Mucosa of descending colon (tissue), 3 donors: ENCODE data around the gene TEDC1. TPM values are rescaled to one million over a fixed set of nuclear protein-coding genes. Genes with fewer than 3 reads are reported as not detected.
"Not testable (repeated sequence)": the region's sequence is repeated elsewhere in the genome, so short reads cannot be mapped to it uniquely, and the experiment has no call there.

Source experiments
- ATAC-seq: fragments of 200-7000 bp; cut with Tn5 transposase; one replicate; pipeline ENCODE4 v1.9.1; 2020; ENCODE audit warnings: mild to moderate bottlenecking, moderate library complexity
- DNase-seq, 3 donors: peaks; one replicate each; pipeline ENCODE4 v3.0.0-alpha.2; 2020
- H3K36me3 ChIP-seq: fragments of 200-600 bp; one replicate; pipeline ENCODE4 v1.8.0; 2021; ENCODE audit warnings: low read depth, mild to moderate bottlenecking
- H3K4me1 ChIP-seq: fragments of 200-600 bp; one replicate; pipeline ENCODE4 v1.8.0; 2021; ENCODE audit warnings: low read depth, mild to moderate bottlenecking
- H3K4me3 ChIP-seq: fragments of 200-600 bp; one replicate; pipeline ENCODE4 v1.8.0; 2021; ENCODE audit warnings: mild to moderate bottlenecking
- H3K9me3 ChIP-seq: fragments of 200-600 bp; one replicate; pipeline ENCODE4 v1.8.0; 2021; ENCODE audit warnings: mild to moderate bottlenecking
- intact Hi-C, 2 donors: fragments of 100-400 bp; cut with DNase I in 1 of 2; cut with micrococcal nuclease in 1 of 2; formaldehyde crosslinking; loops; one replicate each; pipeline versions ENCODE4 v1.11.0 to v1.11.1; 2022; cut with DNase I, micrococcal nuclease
- total RNA-seq, 3 donors: library from RNA; stranded (reverse); fragmentation: NEBNext Ultra II Directional in 2 of 3; extraction: Animal tissue kit (Norgen Biotek cat#: 25700) in 2 of 3; gene quantifications; one replicate each; pipeline versions ENCODE4 v1.2.1 to v1.2.4, GENCODE V29; 2021 to 2023
- TF ChIP-seq, protein P1 (sequence below): fragments of 200-600 bp; IDR thresholded peaks from one replicate; pipeline ENCODE4 v1.8.0; 2022; ENCODE audit warnings: antibody characterized with exemption, mild to moderate bottlenecking
- donor health status: DM: no; HTN: no; CAD: no; lungs with moderate emphysema.
- donor health status: DM: no; HTN: no; CAD: no.
- donor health status: DM: no; HTN: yes; CAD: no.

The TEDC1 gene
- total RNA-seq, 3 donors from 2014 or later = 11.8 to 23.9 (median 21.8) TPM

DNA sequence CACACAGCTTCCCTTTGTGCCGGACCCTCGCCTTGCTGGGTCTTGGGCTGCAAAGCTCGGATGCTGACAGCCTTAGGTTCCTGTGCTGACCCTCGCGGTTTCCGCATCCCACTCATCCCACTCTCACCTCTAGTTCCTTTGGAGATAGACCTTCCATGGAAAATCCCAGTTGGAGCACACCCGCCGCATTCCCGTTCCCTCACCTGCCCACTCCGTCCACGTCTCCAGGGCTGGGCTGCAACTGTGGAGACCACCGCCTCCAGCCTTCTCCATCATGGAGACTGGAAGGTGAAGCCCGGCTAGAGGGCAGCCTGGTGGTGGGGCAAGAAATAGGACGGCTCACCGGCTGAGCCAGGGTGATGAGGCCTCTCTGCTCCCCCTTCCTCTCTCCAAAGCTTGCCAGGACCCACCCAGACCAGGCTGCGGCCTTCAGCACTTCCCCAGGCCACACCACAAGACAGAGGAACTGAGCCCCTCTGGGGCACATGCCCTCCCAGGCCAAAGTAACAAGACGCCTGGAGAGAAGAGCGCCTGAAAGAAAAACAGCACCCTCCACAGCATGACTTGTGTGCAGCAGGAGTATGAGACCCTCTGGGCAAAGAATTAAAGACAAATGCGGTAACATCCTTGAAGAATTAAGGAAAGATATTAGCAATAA, 50.3 kb downstream of the TEDC1 start:
- H3K4me1 ChIP-seq = no peaks in the 10 kb centered on the region
- TF ChIP-seq, protein P1, sequence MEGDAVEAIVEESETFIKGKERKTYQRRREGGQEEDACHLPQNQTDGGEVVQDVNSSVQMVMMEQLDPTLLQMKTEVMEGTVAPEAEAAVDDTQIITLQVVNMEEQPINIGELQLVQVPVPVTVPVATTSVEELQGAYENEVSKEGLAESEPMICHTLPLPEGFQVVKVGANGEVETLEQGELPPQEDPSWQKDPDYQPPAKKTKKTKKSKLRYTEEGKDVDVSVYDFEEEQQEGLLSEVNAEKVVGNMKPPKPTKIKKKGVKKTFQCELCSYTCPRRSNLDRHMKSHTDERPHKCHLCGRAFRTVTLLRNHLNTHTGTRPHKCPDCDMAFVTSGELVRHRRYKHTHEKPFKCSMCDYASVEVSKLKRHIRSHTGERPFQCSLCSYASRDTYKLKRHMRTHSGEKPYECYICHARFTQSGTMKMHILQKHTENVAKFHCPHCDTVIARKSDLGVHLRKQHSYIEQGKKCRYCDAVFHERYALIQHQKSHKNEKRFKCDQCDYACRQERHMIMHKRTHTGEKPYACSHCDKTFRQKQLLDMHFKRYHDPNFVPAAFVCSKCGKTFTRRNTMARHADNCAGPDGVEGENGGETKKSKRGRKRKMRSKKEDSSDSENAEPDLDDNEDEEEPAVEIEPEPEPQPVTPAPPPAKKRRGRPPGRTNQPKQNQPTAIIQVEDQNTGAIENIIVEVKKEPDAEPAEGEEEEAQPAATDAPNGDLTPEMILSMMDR = no peak
- DNase-seq (no peak), ATAC-seq (no peak)
- H3K4me3 ChIP-seq = no peak overlapping the region
- H3K36me3 ChIP-seq = no peaks in the 10 kb centered on the region
- H3K9me3 ChIP-seq = no peaks in the 10 kb centered on the region
- intact Hi-C loops = no loop called here

DNA sequence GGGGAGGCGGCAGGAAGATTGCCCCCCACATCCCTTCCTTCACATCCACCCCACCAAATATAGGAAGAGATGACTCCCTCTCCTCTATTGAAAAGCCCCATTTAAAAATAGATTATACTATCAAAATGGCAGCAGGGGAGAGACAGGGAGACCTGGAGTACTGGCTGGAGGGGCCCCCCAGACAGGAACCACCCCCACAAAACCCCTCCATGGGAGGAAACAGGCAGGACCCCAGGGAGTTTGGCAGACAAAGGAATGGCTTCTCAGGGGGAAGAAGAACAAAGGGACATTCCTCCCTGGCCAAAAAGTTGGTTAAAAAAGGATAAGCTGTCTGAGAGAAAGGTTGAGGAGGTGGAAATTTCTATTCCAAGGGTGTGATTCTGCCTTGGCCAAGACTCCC, 54.6 kb downstream of the TEDC1 start:
- DNase-seq, H3K4me3 ChIP-seq, ATAC-seq, H3K36me3 ChIP-seq, H3K4me1 ChIP-seq, intact Hi-C loops, H3K9me3 ChIP-seq: not testable (repeated sequence)

DNA sequence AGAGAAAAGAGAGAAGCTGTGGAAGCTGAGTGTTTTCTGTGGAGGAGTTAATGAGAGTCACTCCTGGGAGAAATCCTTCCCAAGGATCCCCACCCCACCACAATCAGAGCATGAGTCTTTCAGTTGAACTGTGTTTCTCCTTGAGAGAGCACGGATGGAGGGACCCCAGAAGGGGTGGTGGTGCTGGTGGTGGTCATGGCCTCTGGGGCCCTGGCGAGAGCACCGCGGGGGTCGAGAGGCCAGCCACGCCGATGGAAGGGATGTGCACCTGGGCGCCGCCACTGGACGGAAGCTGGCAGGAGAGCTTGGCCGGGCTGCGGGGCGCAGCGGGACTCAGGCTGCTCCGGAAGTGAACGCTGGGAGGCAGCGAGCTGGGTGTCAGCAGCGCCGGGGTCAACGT, 55.4 kb downstream of the TEDC1 start:
- ATAC-seq, H3K4me3 ChIP-seq, intact Hi-C loops, H3K36me3 ChIP-seq, DNase-seq, H3K9me3 ChIP-seq, H3K4me1 ChIP-seq: not testable (repeated sequence)

DNA sequence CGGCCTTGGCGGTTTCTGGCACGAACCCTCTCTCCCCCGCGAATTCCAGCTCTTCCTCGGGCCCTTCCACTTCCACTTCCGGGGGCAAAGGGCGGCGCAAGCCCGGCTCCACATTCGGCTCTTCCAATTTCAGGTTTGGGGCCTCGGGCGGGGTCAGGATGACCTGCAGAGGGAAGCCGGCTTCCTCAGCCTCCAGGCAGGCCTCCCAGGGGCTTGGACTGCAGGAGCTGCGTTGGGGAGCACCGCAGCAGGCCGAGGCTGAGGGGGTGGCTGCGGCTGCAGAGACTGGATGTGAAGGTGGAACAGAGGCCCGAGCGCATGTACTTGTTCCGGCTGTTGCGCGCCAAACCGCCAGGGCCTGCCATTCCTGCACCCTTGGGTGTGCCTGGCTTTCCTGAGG, 56.0 kb downstream of the TEDC1 start:
- H3K9me3 ChIP-seq, H3K36me3 ChIP-seq, H3K4me1 ChIP-seq, ATAC-seq, H3K4me3 ChIP-seq, intact Hi-C loops: not testable (repeated sequence)
- peak in 1 of 3 donors; percentile 9 for DNase-seq

DNA sequence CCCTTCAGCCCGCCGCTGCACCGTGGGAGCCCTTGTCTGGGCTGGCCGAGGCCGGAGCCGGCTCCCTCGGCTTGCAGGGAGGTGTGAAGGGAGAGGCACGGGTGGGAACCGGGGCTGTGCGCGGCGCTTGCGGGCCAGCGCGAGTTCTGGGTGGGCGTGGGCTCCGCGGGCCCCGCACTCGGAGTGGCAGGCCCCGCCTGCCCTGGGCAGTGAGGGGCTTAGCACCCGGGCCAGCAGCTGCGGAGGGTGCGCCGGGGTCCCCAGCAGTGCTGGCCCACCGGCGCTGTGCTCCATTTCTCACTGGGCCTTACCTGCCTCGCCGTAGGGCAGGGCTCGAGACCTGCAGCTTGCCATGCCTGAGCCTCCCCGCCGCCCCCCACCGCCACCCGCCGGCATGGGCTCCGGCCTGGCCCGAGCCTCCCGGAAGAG, 56.7 kb downstream of the TEDC1 start:
- TF ChIP-seq, protein P1 = no peak
- H3K4me1 ChIP-seq = no peaks in the 10 kb centered on the region
- no peaks in the 10 kb centered on the region for H3K36me3 ChIP-seq
- no peak for ATAC-seq
- H3K9me3 ChIP-seq = no peaks in the 10 kb centered on the region
- no peak overlapping the region for H3K4me3 ChIP-seq
- intact Hi-C loops = no loop called here
- no peak for DNase-seq

Other genes starting within 250 kb of the TEDC1 start
- gene BTBD6, start 242.7 kb upstream of the TEDC1 start, total RNA-seq = 10 to 100 TPM; 45.7 to 55.8 (median 46.7) TPM
- gene BRF1, start 190.2 kb upstream of the TEDC1 start, total RNA-seq = 10 to 100 TPM; 27.4 to 40.1 (median 34.2) TPM
- gene PACS2, start 176.5 kb upstream of the TEDC1 start, total RNA-seq = 10 to 100 TPM; 71.7 to 84.3 (median 78.9) TPM
- 1 to 10 TPM in 1 of 3 donors, under 1 TPM in 2; 0.84 to 2.0 (median 0.95) TPM for gene TEX22, start 92.7 kb upstream of the TEDC1 start, total RNA-seq
- gene MTA1, start 71.4 kb upstream of the TEDC1 start, total RNA-seq = 100 to 1,000 TPM in 1 of 3 donors, 10 to 100 TPM in 2; 76.4 to 105 (median 79.7) TPM
- gene CRIP2, start 16.4 kb upstream of the TEDC1 start, total RNA-seq = 10 to 100 TPM; 10.0 to 41.6 (median 23.5) TPM
- 100 to 1,000 TPM in 2 of 3 donors, 10 to 100 TPM in 1; 41.3 to 144 (median 142) TPM for gene CRIP1, start 4.4 kb upstream of the TEDC1 start, total RNA-seq
- 1 to 10 TPM in 2 of 3 donors, under 1 TPM in 1; 0.38 to 4.0 (median 1.0) TPM for gene TMEM121, start 35.3 kb downstream of the TEDC1 start, total RNA-seq